GM18499 (cell line): ENCODE results near the gene CNNM4.

Experiments used
- ATAC-seq: cut with Tn5 transposase; IDR thresholded peaks from one replicate; pipeline ENCODE4 v1.9.1; 2021; ENCODE audit warnings: moderate number of reproducible peaks; ENCODE audit not compliant: insufficient read depth, unreplicated experiment

Gene CNNM4

GRCh38 chr2:96757477-96757860 is 3.2 kb upstream of the CNNM4 start:
- ATAC-seq = no peak

- no peak for ATAC-seq
Observed at GRCh38 chr2:96758987-96759386, 1.7 kb upstream of the CNNM4 start.

- no peak for ATAC-seq
Observed at GRCh38 chr2:96759548-96759947, 1.2 kb upstream of the CNNM4 start.

GRCh38 chr2:96760986-96761832 is 507 bp downstream of the CNNM4 start:
- no peak for ATAC-seq

GRCh38 chr2:96762529-96763311 is 2.0 kb downstream of the CNNM4 start:
- ATAC-seq = no peak

- no peak for ATAC-seq
Observed at GRCh38 chr2:96763511-96764252, 3.0 kb downstream of the CNNM4 start.

GRCh38 chr2:96764253-96764637 is 3.5 kb downstream of the CNNM4 start:
- ATAC-seq = no peak

GRCh38 chr2:96767135-96767871 is 6.6 kb downstream of the CNNM4 start:
- no peak for ATAC-seq

GRCh38 chr2:96768083-96768561 is 7.4 kb downstream of the CNNM4 start:
- ATAC-seq = no peak

- no peak for ATAC-seq
Observed at GRCh38 chr2:96769814-96770213, 9.1 kb downstream of the CNNM4 start.

- ATAC-seq = no peak
Observed at GRCh38 chr2:96770442-96771202, 9.9 kb downstream of the CNNM4 start.

GRCh38 chr2:96771796-96772618 is 11.3 kb downstream of the CNNM4 start:
- no peak for ATAC-seq

GRCh38 chr2:96772903-96773671 is 12.4 kb downstream of the CNNM4 start:
- no peak for ATAC-seq

- ATAC-seq = no peak
Observed at GRCh38 chr2:96773922-96774321, 13.2 kb downstream of the CNNM4 start.

GRCh38 chr2:96775160-96775559 is 14.5 kb downstream of the CNNM4 start:
- ATAC-seq = no peak

GRCh38 chr2:96783388-96783787 is 22.7 kb downstream of the CNNM4 start:
- ATAC-seq = no peak

- ATAC-seq = no peak
Observed at GRCh38 chr2:96787411-96787810, 26.7 kb downstream of the CNNM4 start.
